ENCODE data around the gene LARP4B. TPM values are rescaled to one million over a fixed set of nuclear protein-coding genes. Genes with fewer than 3 reads are reported as not detected.

LARP4B gene
- polyA plus RNA-seq, 4 donors, result 12.4 to 52.6 (median 21.2) TPM

GRCh38 chr10:767794-768193 is 163.7 kb downstream of the LARP4B start:
- no peaks in the 10 kb centered on the region for H3K4me1 ChIP-seq (ENCODE audit: control insufficient read depth in 3 of 3, insufficient read depth in 2 of 3, low read depth in 1 of 3, low read length in 2 of 3)
- FAIRE-seq (no peak), DNase-seq (no peak)
- no peak overlapping the region for H3K27ac ChIP-seq (ENCODE audit: low read depth in 1 of 3, low read length in 2 of 3)
- H3K4me3 ChIP-seq (ENCODE audit: low read depth in 1 of 3, low read length in 3 of 3), result no peak overlapping the region
- 93 to 96% (median 95%) methylated on average over 2 of the region's 2 CpGs for WGBS, 3 donors
- H3K36me3 ChIP-seq (ENCODE audit: control insufficient read depth in 3 of 3, insufficient read depth in 2 of 3, low read depth in 1 of 3, low read length in 3 of 3), result no peaks in the 10 kb centered on the region
- H3K27me3 ChIP-seq (ENCODE audit: control insufficient read depth in 3 of 3, insufficient read depth in 3 of 3, low read length in 3 of 3), result no peaks in the 10 kb centered on the region
- H3K9me3 ChIP-seq (ENCODE audit: control insufficient read depth in 2 of 2, insufficient read depth in 1 of 2, low read depth in 1 of 2, low read length in 1 of 2), result peaks cover 2 to 17% of the 10 kb centered on the region in 2 donors

GRCh38 chr10:767211-767610 is 164.3 kb downstream of the LARP4B start:
- FAIRE-seq (no peak), DNase-seq (no peak)
- Histone ChIP-seq H3K27me3 (ENCODE audit: control insufficient read depth in 3 of 3, insufficient read depth in 3 of 3, low read length in 3 of 3) (no peaks in the 10 kb centered on the region), H3K27ac (ENCODE audit: low read depth in 1 of 3, low read length in 2 of 3) (no peak overlapping the region), H3K4me3 (ENCODE audit: low read depth in 1 of 3, low read length in 3 of 3) (no peak overlapping the region), H3K9me3 (ENCODE audit: control insufficient read depth in 2 of 2, insufficient read depth in 1 of 2, low read depth in 1 of 2, low read length in 1 of 2) (peaks cover 2 to 17% of the 10 kb centered on the region in 2 donors), H3K4me1 (ENCODE audit: control insufficient read depth in 3 of 3, insufficient read depth in 2 of 3, low read depth in 1 of 3, low read length in 2 of 3) (no peaks in the 10 kb centered on the region), H3K36me3 (ENCODE audit: control insufficient read depth in 3 of 3, insufficient read depth in 2 of 3, low read depth in 1 of 3, low read length in 3 of 3) (no peaks in the 10 kb centered on the region)
- WGBS, 3 donors, result 42 to 79% (median 46%) methylated on average over 1 of the region's 1 CpG

DNA sequence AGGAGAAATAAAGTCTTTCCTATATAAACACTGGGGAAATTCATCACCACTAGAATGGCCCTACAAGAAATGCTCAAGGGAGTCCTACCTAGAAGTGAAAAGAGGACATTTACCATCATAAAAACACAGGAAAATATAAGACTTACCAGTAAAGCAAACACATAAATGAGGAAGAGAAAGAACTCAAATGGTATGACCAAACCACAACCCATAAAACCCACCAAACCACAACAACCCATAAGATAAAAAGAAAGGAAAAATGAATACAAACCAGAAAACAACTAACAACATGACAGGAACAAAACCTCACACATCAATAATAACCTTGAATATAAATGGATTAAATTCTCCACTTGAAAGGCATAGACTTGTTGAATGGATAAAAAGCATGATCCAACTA is 170.1 kb downstream of the LARP4B start:
- Histone ChIP-seq H3K9me3 (ENCODE audit: control insufficient read depth in 2 of 2, insufficient read depth in 1 of 2, low read depth in 1 of 2, low read length in 1 of 2) (peaks cover 2 to 7% of the 10 kb centered on the region in 2 donors), H3K27ac (ENCODE audit: low read depth in 1 of 3, low read length in 2 of 3) (no peak overlapping the region), H3K4me3 (ENCODE audit: low read depth in 1 of 3, low read length in 3 of 3) (no peak overlapping the region), H3K27me3 (ENCODE audit: control insufficient read depth in 3 of 3, insufficient read depth in 3 of 3, low read length in 3 of 3) (no peaks in the 10 kb centered on the region), H3K36me3 (ENCODE audit: control insufficient read depth in 3 of 3, insufficient read depth in 2 of 3, low read depth in 1 of 3, low read length in 3 of 3) (no peaks in the 10 kb centered on the region), H3K4me1 (ENCODE audit: control insufficient read depth in 3 of 3, insufficient read depth in 2 of 3, low read depth in 1 of 3, low read length in 2 of 3) (no peaks in the 10 kb centered on the region)
- no peak for FAIRE-seq
- DNase-seq, result no peak

DNA sequence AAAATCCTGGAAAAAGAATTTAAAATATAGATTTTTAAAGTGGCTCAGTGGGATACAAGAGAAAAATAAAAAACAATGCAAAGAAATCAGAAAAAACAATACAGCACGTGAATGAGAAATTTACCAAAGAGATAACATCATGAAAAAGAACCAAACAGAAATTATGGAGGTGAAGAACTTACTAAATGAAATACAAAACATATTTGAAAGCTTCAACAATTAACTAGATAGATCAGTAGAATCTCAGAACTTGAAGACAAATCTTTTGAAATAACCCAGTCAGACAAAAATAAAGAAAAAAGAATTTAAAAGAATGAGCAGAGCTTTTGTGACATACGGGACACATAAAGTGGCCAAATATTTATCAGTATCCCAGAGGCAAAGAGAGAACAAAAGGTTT is 170.9 kb downstream of the LARP4B start:
- Histone ChIP-seq H3K4me3 (ENCODE audit: low read depth in 1 of 3, low read length in 3 of 3) (no peak overlapping the region), H3K9me3 (ENCODE audit: control insufficient read depth in 2 of 2, insufficient read depth in 1 of 2, low read depth in 1 of 2, low read length in 1 of 2) (peaks cover 2 to 9% of the 10 kb centered on the region in 2 donors), H3K36me3 (ENCODE audit: control insufficient read depth in 3 of 3, insufficient read depth in 2 of 3, low read depth in 1 of 3, low read length in 3 of 3) (no peaks in the 10 kb centered on the region), H3K27ac (ENCODE audit: low read depth in 1 of 3, low read length in 2 of 3) (no peak overlapping the region), H3K4me1 (ENCODE audit: control insufficient read depth in 3 of 3, insufficient read depth in 2 of 3, low read depth in 1 of 3, low read length in 2 of 3) (no peaks in the 10 kb centered on the region), H3K27me3 (ENCODE audit: control insufficient read depth in 3 of 3, insufficient read depth in 3 of 3, low read length in 3 of 3) (no peaks in the 10 kb centered on the region)
- FAIRE-seq (no peak), DNase-seq (no peak)
- WGBS, 3 donors, result 80 to 88% (median 88%) methylated on average over 2 of the region's 2 CpGs

DNA sequence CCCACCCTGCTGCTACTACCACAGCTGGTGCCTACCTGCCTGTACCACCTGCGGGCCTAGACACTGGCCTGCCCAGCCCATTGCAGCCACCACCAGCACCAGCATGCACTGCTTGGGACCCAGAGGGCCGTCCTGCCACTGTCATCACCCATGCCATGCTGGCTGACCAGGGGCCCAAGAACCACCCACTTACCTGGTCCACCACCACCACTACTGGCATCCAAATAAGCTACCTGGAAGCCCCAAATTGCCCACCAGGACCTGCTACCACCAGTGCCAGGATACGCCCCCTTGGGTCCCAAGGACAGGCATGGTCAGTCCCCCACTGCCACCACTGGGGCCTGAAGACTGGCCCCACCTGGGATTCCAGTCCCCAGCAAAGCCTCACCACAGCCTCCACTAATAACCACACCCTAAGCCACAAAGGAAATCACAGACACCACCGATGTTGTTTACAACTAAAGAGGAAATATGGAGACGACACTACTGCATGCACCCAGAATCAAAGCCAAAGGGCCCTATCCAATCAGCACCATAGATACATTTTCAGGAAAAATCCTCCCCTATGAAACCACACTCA is 171.5 kb downstream of the LARP4B start:
- H3K4me1 ChIP-seq (ENCODE audit: control insufficient read depth in 3 of 3, insufficient read depth in 2 of 3, low read depth in 1 of 3, low read length in 2 of 3), result no peaks in the 10 kb centered on the region
- peaks cover 2 to 9% of the 10 kb centered on the region in 2 donors for H3K9me3 ChIP-seq (ENCODE audit: control insufficient read depth in 2 of 2, insufficient read depth in 1 of 2, low read depth in 1 of 2, low read length in 1 of 2)
- no peaks in the 10 kb centered on the region for H3K36me3 ChIP-seq (ENCODE audit: control insufficient read depth in 3 of 3, insufficient read depth in 2 of 3, low read depth in 1 of 3, low read length in 3 of 3)
- FAIRE-seq (no peak), DNase-seq (no peak)
- H3K4me3 ChIP-seq (ENCODE audit: low read depth in 1 of 3, low read length in 3 of 3), result no peak overlapping the region
- 66 to 75% (median 75%) methylated on average over 5 of the region's 5 CpGs for WGBS, 3 donors
- H3K27ac ChIP-seq (ENCODE audit: low read depth in 1 of 3, low read length in 2 of 3), result no peak overlapping the region
- peaks cover 0 to 3% (median 0%) of the 10 kb centered on the region in 3 donors for H3K27me3 ChIP-seq (ENCODE audit: control insufficient read depth in 3 of 3, insufficient read depth in 3 of 3, low read length in 3 of 3)

Other genes starting within 250 kb of the LARP4B start
- 10 to 100 TPM in 1 of 4 donors, 1 to 10 TPM in 3; 3.1 to 13.3 (median 4.7) TPM for gene DIP2C, start 242.0 kb downstream of the LARP4B start, polyA plus RNA-seq
- 10 to 100 TPM; 16.8 to 33.8 (median 30.0) TPM for gene GTPBP4, start 56.7 kb upstream of the LARP4B start, polyA plus RNA-seq
- gene IDI2, start 94.2 kb upstream of the LARP4B start, polyA plus RNA-seq, result under 1 TPM in 1 of 4 donors, not detected in 3; 0.03 TPM
- gene IDI1, start 117.4 kb upstream of the LARP4B start, polyA plus RNA-seq, result 10 to 100 TPM; 37.8 to 79.5 (median 58.1) TPM
- gene WDR37, start 124.7 kb upstream of the LARP4B start, polyA plus RNA-seq, result 10 to 100 TPM in 1 of 4 donors, 1 to 10 TPM in 3; 6.8 to 14.8 (median 7.7) TPM